Neural progenitor cell (in vitro differentiated cells): ENCODE data around the gene MYL12B. TPM values are rescaled to one million over a fixed set of nuclear protein-coding genes. Genes with fewer than 3 reads are reported as not detected.

Experiments
- DNase-seq: peaks from one replicate; pipeline ENCODE4 v3.0.0-alpha.2; 2016; ENCODE audit warnings: low spot score
- H2AFZ ChIP-seq: fragments of 200-600 bp; sonication (generic); replicated peaks from 2 replicates; pipeline ENCODE4 v1.6.1; 2016; ENCODE audit warnings: antibody characterized with exemption
- H3F3A ChIP-seq: fragments of 200-600 bp; sonication (generic); 2 replicates; pipeline ENCODE4 v1.6.1; 2016; ENCODE audit warnings: antibody characterized with exemption, low read depth
- H3K27ac ChIP-seq: fragments of 200-600 bp; sonication (generic); 2 replicates; pipeline ENCODE4 v1.5.1; 2016; ENCODE audit warnings: mild to moderate bottlenecking
- H3K27me3 ChIP-seq: fragments of 200-600 bp; sonication (generic); 2 replicates; pipeline ENCODE4 v1.6.1; 2016; ENCODE audit warnings: mild to moderate bottlenecking, moderate library complexity
- H3K36me3 ChIP-seq: fragments of 200-600 bp; sonication (generic); 2 replicates; pipeline ENCODE4 v1.5.1; 2016
- H3K4me1 ChIP-seq: fragments of 200-600 bp; sonication (generic); 2 replicates; pipeline ENCODE4 v1.6.1; 2016; ENCODE audit warnings: mixed run types
- H3K4me2 ChIP-seq: fragments of 200-600 bp; sonication (generic); 2 replicates; pipeline ENCODE4 v1.6.1; 2016
- H3K4me3 ChIP-seq: fragments of 200-600 bp; sonication (generic); 2 replicates; pipeline ENCODE4 v1.5.1; 2016
- H3K79me2 ChIP-seq: fragments of 200-600 bp; sonication (generic); 2 replicates; pipeline ENCODE4 v1.6.1; 2016; ENCODE audit warnings: low read depth
- H3K9ac ChIP-seq: fragments of 200-600 bp; sonication (generic); 2 replicates; pipeline ENCODE4 v1.6.1; 2016
- H3K9me3 ChIP-seq: fragments of 200-600 bp; sonication (generic); 2 replicates; pipeline ENCODE4 v1.5.1; 2016; ENCODE audit warnings: low read depth
- H4K20me1 ChIP-seq: fragments of 200-600 bp; sonication (generic); 2 replicates; pipeline ENCODE4 v1.6.1; 2016; ENCODE audit warnings: low read depth
- H3K27ac Mint-ChIP-seq: 3 replicates; pipeline ENCODE4 v1.8.0; 2021; ENCODE audit warnings: mixed read lengths
- H3K27me3 Mint-ChIP-seq: 2 replicates; pipeline ENCODE4 v1.8.0; 2022; ENCODE audit warnings: low read depth, mild to moderate bottlenecking, inconsistent platforms, moderate library complexity, mixed read lengths; ENCODE audit not compliant: insufficient read depth
- H3K36me3 Mint-ChIP-seq: 3 replicates; pipeline ENCODE4 v1.8.0; 2021; ENCODE audit warnings: mixed read lengths
- H3K4me1 Mint-ChIP-seq: 3 replicates; pipeline ENCODE4 v1.8.0; 2021; ENCODE audit warnings: mixed read lengths
- H3K4me3 Mint-ChIP-seq: 3 replicates; pipeline ENCODE4 v1.8.0; 2021; ENCODE audit warnings: mild to moderate bottlenecking, moderate library complexity, mixed read lengths
- H3K9me3 Mint-ChIP-seq: 3 replicates; pipeline ENCODE4 v1.8.0; 2020; ENCODE audit warnings: mixed read lengths
- EZH2 ChIP-seq: fragments of 200-600 bp; sonication (generic); IDR thresholded peaks from 2 replicates; pipeline ENCODE4 v1.6.1; 2017; ENCODE audit warnings: antibody characterized with exemption, mild to moderate bottlenecking, moderate library complexity
- EZH2phosphoT487 ChIP-seq: fragments of 200-600 bp; sonication (generic); IDR thresholded peaks from 2 replicates; pipeline ENCODE4 v1.6.1; 2017; ENCODE audit warnings: antibody characterized with exemption
- total RNA-seq: library from RNA; depleted of rRNA; stranded (reverse); fragments of >200 nt; gene quantifications from 2 replicates; pipeline ENCODE4 v1.2.3, GENCODE V29; 2015; ENCODE audit warnings: low replicate concordance
- TF ChIP-seq, protein P1 (sequence below): fragments of 200-600 bp; sonication (generic); IDR thresholded peaks from 2 replicates; pipeline ENCODE4 v1.5.1; 2017; ENCODE audit warnings: antibody characterized with exemption, mild to moderate bottlenecking

The MYL12B gene
- total RNA-seq, 1 donor from 2014 or later, result 152 TPM

DNA sequence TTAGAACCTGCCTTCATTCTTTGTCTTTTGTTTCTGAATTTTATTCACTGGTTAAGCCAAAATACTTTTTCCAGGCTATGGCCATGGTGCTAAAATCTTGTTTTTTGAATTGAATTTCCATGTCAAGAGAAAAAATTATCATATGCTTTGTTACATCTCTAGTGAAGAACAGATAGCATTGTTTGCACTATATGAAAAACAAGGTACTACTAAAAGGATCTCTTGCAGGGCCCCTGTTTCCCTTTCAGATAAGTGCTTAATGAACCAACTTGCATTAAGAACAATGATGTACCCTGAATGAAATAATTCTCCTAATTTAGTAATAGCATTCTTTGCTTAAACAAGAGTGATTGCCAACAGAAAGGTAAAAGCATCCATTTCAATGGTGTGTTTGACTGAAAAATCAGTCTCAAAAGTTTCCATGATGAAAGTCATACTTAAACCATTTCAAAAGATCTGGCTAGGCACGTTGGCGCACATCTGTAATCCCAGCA is 4.3 kb upstream of the MYL12B start:
- peaks cover 15% of the 10 kb centered on the region for H3K36me3 Mint-ChIP-seq
- H3K27ac ChIP-seq, result no peak overlapping the region

DNA sequence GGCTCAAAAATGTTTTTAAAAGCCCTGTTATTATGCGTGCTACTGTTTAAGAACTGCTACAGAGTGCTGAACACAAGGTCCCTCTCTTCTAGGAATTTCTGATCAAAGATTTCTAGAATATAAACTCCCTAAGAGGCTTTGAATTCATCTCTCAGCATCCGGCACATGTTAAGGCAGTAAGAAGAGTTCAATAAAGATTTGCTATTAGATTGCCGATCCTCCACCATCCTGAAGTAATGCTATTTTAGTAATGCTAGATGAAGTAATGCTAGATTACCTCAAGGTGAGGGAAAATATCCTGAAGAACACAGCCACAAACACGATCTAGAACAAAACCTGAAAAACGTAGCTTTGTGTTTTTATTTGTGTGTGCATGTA is 949 bp upstream of the MYL12B start:
- H3K36me3 Mint-ChIP-seq, result peaks cover 2% of the 10 kb centered on the region
- H3K27me3 Mint-ChIP-seq, result no peaks in the 10 kb centered on the region
- Histone ChIP-seq H3K27me3 (no peaks in the 10 kb centered on the region), H2AFZ (peak overlapping the region; percentile 90), H3K4me3 (peak overlapping the region; percentile 81), H3K4me2 (peak overlapping the region; percentile 90), H3K79me2 (peaks cover 47% of the 10 kb centered on the region), H3K9me3 (no peaks in the 10 kb centered on the region), H3K27ac (peak overlapping the region; percentile 100), H3K4me1 (peaks cover 18% of the 10 kb centered on the region), H3K9ac (peak overlapping the region; percentile 99), H3F3A (peaks cover 44% of the 10 kb centered on the region), H4K20me1 (peaks cover 38% of the 10 kb centered on the region), H3K36me3 (peaks cover 7% of the 10 kb centered on the region)
- no peak for DNase-seq
- H3K4me3 Mint-ChIP-seq, result peak overlapping the region; percentile 93
- no peaks in the 10 kb centered on the region for H3K9me3 Mint-ChIP-seq
- H3K27ac Mint-ChIP-seq, result peak overlapping the region; percentile 100
- H3K4me1 Mint-ChIP-seq, result peaks cover 36% of the 10 kb centered on the region
- TF ChIP-seq, protein P1, sequence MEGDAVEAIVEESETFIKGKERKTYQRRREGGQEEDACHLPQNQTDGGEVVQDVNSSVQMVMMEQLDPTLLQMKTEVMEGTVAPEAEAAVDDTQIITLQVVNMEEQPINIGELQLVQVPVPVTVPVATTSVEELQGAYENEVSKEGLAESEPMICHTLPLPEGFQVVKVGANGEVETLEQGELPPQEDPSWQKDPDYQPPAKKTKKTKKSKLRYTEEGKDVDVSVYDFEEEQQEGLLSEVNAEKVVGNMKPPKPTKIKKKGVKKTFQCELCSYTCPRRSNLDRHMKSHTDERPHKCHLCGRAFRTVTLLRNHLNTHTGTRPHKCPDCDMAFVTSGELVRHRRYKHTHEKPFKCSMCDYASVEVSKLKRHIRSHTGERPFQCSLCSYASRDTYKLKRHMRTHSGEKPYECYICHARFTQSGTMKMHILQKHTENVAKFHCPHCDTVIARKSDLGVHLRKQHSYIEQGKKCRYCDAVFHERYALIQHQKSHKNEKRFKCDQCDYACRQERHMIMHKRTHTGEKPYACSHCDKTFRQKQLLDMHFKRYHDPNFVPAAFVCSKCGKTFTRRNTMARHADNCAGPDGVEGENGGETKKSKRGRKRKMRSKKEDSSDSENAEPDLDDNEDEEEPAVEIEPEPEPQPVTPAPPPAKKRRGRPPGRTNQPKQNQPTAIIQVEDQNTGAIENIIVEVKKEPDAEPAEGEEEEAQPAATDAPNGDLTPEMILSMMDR, result no peak
- TF ChIP-seq EZH2, result no peak
- no peak for TF ChIP-seq EZH2phosphoT487

More for the DNA sequence above, 4.3 kb upstream of the MYL12B start:
- peaks cover 64% of the 10 kb centered on the region for H3F3A ChIP-seq
- Mint-ChIP-seq H3K4me3 (no peak overlapping the region), H3K27ac (no peak overlapping the region), H3K9me3 (no peaks in the 10 kb centered on the region), H3K4me1 (peaks cover 11% of the 10 kb centered on the region), H3K27me3 (no peaks in the 10 kb centered on the region)
- peaks cover 21% of the 10 kb centered on the region for H3K79me2 ChIP-seq
- H3K4me2 ChIP-seq, result no peak overlapping the region
- no peak overlapping the region for H2AFZ ChIP-seq
- H3K4me3 ChIP-seq, result no peak overlapping the region
- H3K9me3 ChIP-seq, result no peaks in the 10 kb centered on the region
- peaks cover 29% of the 10 kb centered on the region for H3K36me3 ChIP-seq
- TF ChIP-seq, protein P1, result no peak
- no peak for TF ChIP-seq EZH2
- no peak for TF ChIP-seq EZH2phosphoT487
- H3K4me1 ChIP-seq, result peaks cover 9% of the 10 kb centered on the region
- H3K27me3 ChIP-seq, result no peaks in the 10 kb centered on the region
- peaks cover 12% of the 10 kb centered on the region for H4K20me1 ChIP-seq
- no peak for DNase-seq
- no peak overlapping the region for H3K9ac ChIP-seq

- DNase-seq, result no peak
- H3K27me3 Mint-ChIP-seq, result no peaks in the 10 kb centered on the region
- no peak for TF ChIP-seq EZH2phosphoT487
- TF ChIP-seq, protein P1, result no peak
- TF ChIP-seq EZH2, result no peak
- H3K4me1 Mint-ChIP-seq, result peaks cover 36% of the 10 kb centered on the region
- H3F3A ChIP-seq, result peaks cover 29% of the 10 kb centered on the region
- H4K20me1 ChIP-seq, result peaks cover 53% of the 10 kb centered on the region
- H3K27ac ChIP-seq, result peak overlapping the region; percentile 100
- no peaks in the 10 kb centered on the region for H3K36me3 ChIP-seq
- H3K4me2 ChIP-seq, result peak overlapping the region; percentile 90
- no peaks in the 10 kb centered on the region for H3K9me3 ChIP-seq
- H3K4me1 ChIP-seq, result peaks cover 18% of the 10 kb centered on the region
- peak overlapping the region; percentile 90 for H2AFZ ChIP-seq
- H3K27me3 ChIP-seq, result no peaks in the 10 kb centered on the region
- H3K4me3 ChIP-seq, result peak overlapping the region; percentile 81
- H3K36me3 Mint-ChIP-seq, result peaks cover 2% of the 10 kb centered on the region
- no peaks in the 10 kb centered on the region for H3K9me3 Mint-ChIP-seq
- H3K4me3 Mint-ChIP-seq, result peak overlapping the region; percentile 93
- H3K79me2 ChIP-seq, result peaks cover 62% of the 10 kb centered on the region
- peak overlapping the region; percentile 73 for H3K27ac Mint-ChIP-seq
- H3K9ac ChIP-seq, result peak overlapping the region; percentile 99
Measured at GRCh38 chr18:3262234-3263131, 550 bp downstream of the MYL12B start.
